ENCODE measurements around the gene B3GALT6. TPM values are rescaled to one million over a fixed set of nuclear protein-coding genes. Genes with fewer than 3 reads are reported as not detected.

B3GALT6 gene
- total and polyA plus RNA-seq, 2 donors (not counting 1 experiment from before 2014, with no cell fraction given), result 17.9 to 19.3 TPM

- Histone ChIP-seq H3K27ac (ENCODE audit: insufficient read depth, low read length) (no peak within 1 kb of the TSS), H3K4me3 (replicated peaks in 1 of 4; ENCODE audit: control extremely low read depth in 1 of 4, insufficient read depth in 1 of 4, low read depth in 3 of 4, low read length in 4 of 4) (no peak within 1 kb of the TSS), H3K9me3 (ENCODE audit: control insufficient read depth, insufficient read depth, low read depth, low read length) (no peaks in the 10 kb centered on the region), H3K36me3 (ENCODE audit: control insufficient read depth, insufficient read depth, low read length) (peaks cover 19% of the 10 kb centered on the region), H3K79me2 (ENCODE audit: control insufficient read depth, insufficient read depth, low read length) (no peaks in the 10 kb centered on the region), H4K20me1 (ENCODE audit: control insufficient read depth, extremely low read depth, insufficient read depth, low read length) (no peaks in the 10 kb centered on the region), H3K9ac (ENCODE audit: insufficient read depth, low read length) (no peak within 1 kb of the TSS), H3K4me2 (ENCODE audit: extremely low read depth, insufficient read depth, low read length) (no peak within 1 kb of the TSS), H3K4me1 (ENCODE audit: control insufficient read depth, extremely low read depth, insufficient read depth, low read length) (peaks cover 3% of the 10 kb centered on the region), H3K27me3 (ENCODE audit: control insufficient read depth, insufficient read depth, low read length) (no peaks in the 10 kb centered on the region), H2AFZ (ENCODE audit: low read length) (no peak within 1 kb of the TSS)
- TF ChIP-seq EZH2 (IDR thresholded peaks at IDR 0.05; ENCODE audit: low read length, missing control alignments) (no peak), CTCF (conservative IDR thresholded peaks at IDR 0.05 in 1 of 2, IDR thresholded peaks at IDR 0.05 in 1 of 2; ENCODE audit: low read depth in 1 of 2, low read length in 2 of 2) (no peak)
- DNase-seq (ENCODE audit: low read depth in 2 of 2), result no peak
These were observed 18.4 kb upstream of the B3GALT6 start, which contains the start of gene TNFRSF4 for GRCh38 chr1:1213345-1214265. TSS of gene TNFRSF4 (minus strand) at chr1:1214153. CDS start at chr1:1214127, 26 bp downstream.

DNA sequence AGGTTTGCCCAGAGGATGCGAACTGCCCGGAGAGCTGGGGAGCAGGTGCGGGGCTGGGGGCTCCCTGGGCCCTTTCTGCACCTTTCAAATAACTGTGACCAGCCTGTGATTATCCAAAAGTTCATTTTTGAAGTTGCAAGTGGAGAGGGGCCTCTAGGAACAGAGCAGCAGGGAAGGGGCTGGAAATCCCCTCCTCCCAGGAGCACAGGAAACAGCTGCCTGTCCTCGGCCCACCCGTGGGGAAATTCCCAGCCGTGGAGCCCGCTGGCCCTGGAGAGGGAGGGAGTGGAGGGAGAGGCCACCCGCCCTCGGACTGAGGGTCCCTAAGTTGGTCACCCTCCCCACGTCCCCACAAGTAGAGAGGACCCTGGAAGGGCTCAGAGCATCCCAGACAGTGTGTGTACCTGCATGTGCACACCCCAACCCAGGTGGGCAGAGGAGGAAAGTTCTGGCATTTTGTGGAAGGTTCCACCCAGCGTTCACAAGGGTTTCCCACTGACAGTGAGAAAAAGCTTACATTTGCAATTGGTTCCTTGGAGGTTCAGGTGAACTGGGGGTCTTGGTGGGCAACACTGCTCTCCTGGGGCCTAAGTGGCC is 16.9 kb upstream of the B3GALT6 start:
- Histone ChIP-seq H2AFZ (ENCODE audit: low read length) (no peak overlapping the region), H3K36me3 (ENCODE audit: control insufficient read depth, insufficient read depth, low read length) (peaks cover 21% of the 10 kb centered on the region), H3K4me2 (ENCODE audit: extremely low read depth, insufficient read depth, low read length) (no peak overlapping the region), H3K27me3 (ENCODE audit: control insufficient read depth, insufficient read depth, low read length) (no peaks in the 10 kb centered on the region), H3K9ac (ENCODE audit: insufficient read depth, low read length) (no peak overlapping the region), H3K4me1 (ENCODE audit: control insufficient read depth, extremely low read depth, insufficient read depth, low read length) (no peaks in the 10 kb centered on the region), H3K4me3 (replicated peaks in 1 of 4; ENCODE audit: control extremely low read depth in 1 of 4, insufficient read depth in 1 of 4, low read depth in 3 of 4, low read length in 4 of 4) (no peak overlapping the region), H4K20me1 (ENCODE audit: control insufficient read depth, extremely low read depth, insufficient read depth, low read length) (no peaks in the 10 kb centered on the region), H3K9me3 (ENCODE audit: control insufficient read depth, insufficient read depth, low read depth, low read length) (no peaks in the 10 kb centered on the region), H3K27ac (ENCODE audit: insufficient read depth, low read length) (no peak overlapping the region), H3K79me2 (ENCODE audit: control insufficient read depth, insufficient read depth, low read length) (no peaks in the 10 kb centered on the region)
- TF ChIP-seq EZH2 (IDR thresholded peaks at IDR 0.05; ENCODE audit: low read length, missing control alignments) (no peak), CTCF (conservative IDR thresholded peaks at IDR 0.05 in 1 of 2, IDR thresholded peaks at IDR 0.05 in 1 of 2; ENCODE audit: low read depth in 1 of 2, low read length in 2 of 2) (no peak)
- no peak for DNase-seq (ENCODE audit: low read depth in 2 of 2)

DNA sequence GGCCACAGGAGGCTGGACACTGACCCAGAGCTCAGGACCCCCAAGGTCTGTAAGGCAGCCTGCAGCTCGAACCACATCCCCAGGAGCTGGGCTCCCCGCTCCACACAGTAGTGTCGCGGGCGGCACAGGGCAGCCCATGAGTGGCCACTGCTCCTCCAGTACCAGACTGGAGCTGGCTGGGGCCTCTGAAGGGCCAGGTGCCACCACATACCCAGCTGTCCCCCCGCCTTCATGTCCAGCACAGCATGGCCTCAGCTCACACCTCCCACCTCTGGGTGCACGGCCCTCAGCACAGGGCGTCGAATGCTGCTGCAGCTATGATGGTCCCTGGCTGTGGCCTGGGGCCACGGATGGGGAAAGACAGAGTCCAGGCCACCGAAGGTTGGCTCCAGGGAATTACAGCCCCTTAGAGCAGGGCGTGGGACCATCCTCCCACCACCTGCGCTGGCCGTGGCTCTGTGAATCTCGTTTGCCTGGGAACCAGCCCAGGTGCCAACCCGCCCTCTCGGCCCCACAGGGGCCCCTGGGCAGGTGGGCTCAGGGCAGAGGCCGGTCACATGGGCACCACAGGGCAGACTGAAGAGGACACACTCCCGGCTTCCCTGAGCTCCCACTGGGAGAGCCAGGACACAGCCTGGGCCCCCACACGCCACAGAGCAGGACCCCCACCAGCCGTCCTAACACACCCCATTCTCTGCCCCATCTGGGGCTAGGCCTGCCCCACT is 16.0 kb upstream of the B3GALT6 start:
- Histone ChIP-seq H3K27ac (ENCODE audit: insufficient read depth, low read length) (no peak overlapping the region), H3K4me1 (ENCODE audit: control insufficient read depth, extremely low read depth, insufficient read depth, low read length) (no peaks in the 10 kb centered on the region), H3K27me3 (ENCODE audit: control insufficient read depth, insufficient read depth, low read length) (no peaks in the 10 kb centered on the region), H4K20me1 (ENCODE audit: control insufficient read depth, extremely low read depth, insufficient read depth, low read length) (no peaks in the 10 kb centered on the region), H3K4me2 (ENCODE audit: extremely low read depth, insufficient read depth, low read length) (no peak overlapping the region), H3K79me2 (ENCODE audit: control insufficient read depth, insufficient read depth, low read length) (no peaks in the 10 kb centered on the region), H3K4me3 (replicated peaks in 1 of 4; ENCODE audit: control extremely low read depth in 1 of 4, insufficient read depth in 1 of 4, low read depth in 3 of 4, low read length in 4 of 4) (no peak overlapping the region), H3K9ac (ENCODE audit: insufficient read depth, low read length) (no peak overlapping the region), H3K9me3 (ENCODE audit: control insufficient read depth, insufficient read depth, low read depth, low read length) (no peaks in the 10 kb centered on the region), H3K36me3 (ENCODE audit: control insufficient read depth, insufficient read depth, low read length) (peaks cover 26% of the 10 kb centered on the region), H2AFZ (ENCODE audit: low read length) (no peak overlapping the region)
- no peak for DNase-seq (ENCODE audit: low read depth in 2 of 2)
- no peak for TF ChIP-seq EZH2 (IDR thresholded peaks at IDR 0.05; ENCODE audit: low read length, missing control alignments)
- no peak for TF ChIP-seq CTCF (conservative IDR thresholded peaks at IDR 0.05 in 1 of 2, IDR thresholded peaks at IDR 0.05 in 1 of 2; ENCODE audit: low read depth in 1 of 2, low read length in 2 of 2)

Measured in fibroblast of lung (primary cell).